ENCODE data around the gene CMTM4.

CMTM4 gene

GRCh38 chr16:66653581-66654350 is 42.8 kb downstream of the CMTM4 start:
- Histone ChIP-seq H3K4me3 (replicated peaks; ENCODE audit: low read depth, low read length) (no peak overlapping the region), H3K36me3 (ENCODE audit: control insufficient read depth, insufficient read depth, low read length) (no peaks in the 10 kb centered on the region), H3K27me3 (replicated peaks; ENCODE audit: control insufficient read depth, insufficient read depth, low read length) (no peaks in the 10 kb centered on the region; the same call in none of the 2 replicates)
- TF ChIP-seq, protein P1, sequence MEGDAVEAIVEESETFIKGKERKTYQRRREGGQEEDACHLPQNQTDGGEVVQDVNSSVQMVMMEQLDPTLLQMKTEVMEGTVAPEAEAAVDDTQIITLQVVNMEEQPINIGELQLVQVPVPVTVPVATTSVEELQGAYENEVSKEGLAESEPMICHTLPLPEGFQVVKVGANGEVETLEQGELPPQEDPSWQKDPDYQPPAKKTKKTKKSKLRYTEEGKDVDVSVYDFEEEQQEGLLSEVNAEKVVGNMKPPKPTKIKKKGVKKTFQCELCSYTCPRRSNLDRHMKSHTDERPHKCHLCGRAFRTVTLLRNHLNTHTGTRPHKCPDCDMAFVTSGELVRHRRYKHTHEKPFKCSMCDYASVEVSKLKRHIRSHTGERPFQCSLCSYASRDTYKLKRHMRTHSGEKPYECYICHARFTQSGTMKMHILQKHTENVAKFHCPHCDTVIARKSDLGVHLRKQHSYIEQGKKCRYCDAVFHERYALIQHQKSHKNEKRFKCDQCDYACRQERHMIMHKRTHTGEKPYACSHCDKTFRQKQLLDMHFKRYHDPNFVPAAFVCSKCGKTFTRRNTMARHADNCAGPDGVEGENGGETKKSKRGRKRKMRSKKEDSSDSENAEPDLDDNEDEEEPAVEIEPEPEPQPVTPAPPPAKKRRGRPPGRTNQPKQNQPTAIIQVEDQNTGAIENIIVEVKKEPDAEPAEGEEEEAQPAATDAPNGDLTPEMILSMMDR (IDR thresholded peaks at IDR 0.05; ENCODE audit: insufficient read depth, low read length, poor library complexity, severe bottlenecking), result no peak
- no peak for DNase-seq (ENCODE audit: extremely low read depth, insufficient read length)

- H3K4me3 ChIP-seq (replicated peaks; ENCODE audit: low read depth, low read length), result no peak overlapping the region
- no peaks in the 10 kb centered on the region for H3K36me3 ChIP-seq (ENCODE audit: control insufficient read depth, insufficient read depth, low read length)
- DNase-seq (ENCODE audit: extremely low read depth, insufficient read length), result no peak
- TF ChIP-seq, protein P1 (IDR thresholded peaks at IDR 0.05; ENCODE audit: insufficient read depth, low read length, poor library complexity, severe bottlenecking), result no peak
- H3K27me3 ChIP-seq (replicated peaks; ENCODE audit: control insufficient read depth, insufficient read depth, low read length), result no peaks in the 10 kb centered on the region; the same call in none of the 2 replicates
These were observed 43.7 kb downstream of the CMTM4 start for GRCh38 chr16:66652661-66653360.

DNA sequence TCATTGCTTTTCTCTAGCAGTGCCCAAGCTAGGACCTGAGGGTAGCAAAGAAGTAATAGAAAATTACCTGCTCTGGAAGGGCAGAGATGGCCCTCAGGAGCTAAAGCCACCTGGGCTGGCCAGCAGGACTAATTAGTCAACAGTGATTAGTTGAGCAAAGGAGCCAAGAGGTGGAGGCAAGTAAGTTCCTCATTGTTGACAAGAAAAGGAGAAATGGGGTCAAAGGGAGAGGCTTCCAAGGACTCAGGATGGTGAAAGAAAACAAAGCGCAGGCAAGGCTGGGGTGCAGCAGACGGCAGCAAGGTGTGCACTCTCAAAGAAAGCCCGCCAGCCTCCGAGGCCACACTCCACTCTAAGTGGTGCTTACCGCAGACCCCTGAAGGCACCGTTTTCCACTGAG is 44.6 kb downstream of the CMTM4 start:
- H3K27me3 ChIP-seq (replicated peaks; ENCODE audit: control insufficient read depth, insufficient read depth, low read length), result no peaks in the 10 kb centered on the region; the same call in none of the 2 replicates

DNA sequence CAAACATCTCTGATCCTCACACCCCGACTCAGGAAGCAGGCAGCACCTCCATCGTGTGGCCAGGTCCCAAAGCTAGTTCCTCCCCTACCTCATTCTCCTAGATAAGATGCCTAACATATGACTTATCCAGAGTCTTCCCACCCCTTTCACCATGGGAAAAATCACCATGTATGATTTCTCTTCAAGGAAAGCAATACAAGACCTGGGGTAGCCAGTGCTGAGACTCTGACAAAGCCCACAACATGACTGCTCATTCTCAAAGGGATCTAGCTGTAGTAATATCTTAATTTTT is 45.1 kb downstream of the CMTM4 start:
- H3K27me3 ChIP-seq (replicated peaks; ENCODE audit: control insufficient read depth, insufficient read depth, low read length), result no peaks in the 10 kb centered on the region; the same call in none of the 2 replicates
- DNase-seq (ENCODE audit: extremely low read depth, insufficient read length), result no peak
- no peaks in the 10 kb centered on the region for H3K36me3 ChIP-seq (ENCODE audit: control insufficient read depth, insufficient read depth, low read length)
- TF ChIP-seq, protein P1 (IDR thresholded peaks at IDR 0.05; ENCODE audit: insufficient read depth, low read length, poor library complexity, severe bottlenecking), result no peak
- H3K4me3 ChIP-seq (replicated peaks; ENCODE audit: low read depth, low read length), result no peak overlapping the region

More for the DNA sequence above, 44.6 kb downstream of the CMTM4 start:
- DNase-seq (ENCODE audit: extremely low read depth, insufficient read length), result no peak
- Histone ChIP-seq H3K4me3 (replicated peaks; ENCODE audit: low read depth, low read length) (no peak overlapping the region), H3K36me3 (ENCODE audit: control insufficient read depth, insufficient read depth, low read length) (no peaks in the 10 kb centered on the region)
- TF ChIP-seq, protein P1 (IDR thresholded peaks at IDR 0.05; ENCODE audit: insufficient read depth, low read length, poor library complexity, severe bottlenecking), result no peak

GRCh38 chr16:66650707-66651473 is 45.7 kb downstream of the CMTM4 start:
- Histone ChIP-seq H3K4me3 (replicated peaks; ENCODE audit: low read depth, low read length) (no peak overlapping the region), H3K36me3 (ENCODE audit: control insufficient read depth, insufficient read depth, low read length) (no peaks in the 10 kb centered on the region), H3K27me3 (replicated peaks; ENCODE audit: control insufficient read depth, insufficient read depth, low read length) (no peaks in the 10 kb centered on the region; the same call in none of the 2 replicates)
- peak; percentile 36 for DNase-seq (ENCODE audit: extremely low read depth, insufficient read length)
- TF ChIP-seq, protein P1 (IDR thresholded peaks at IDR 0.05; ENCODE audit: insufficient read depth, low read length, poor library complexity, severe bottlenecking), result peak; percentile 95

Measured in GM06990 (cell line).